HG03095 (cell line): ENCODE data around the gene ARRB2.

Source experiments
- ATAC-seq: cut with Tn5 transposase; IDR thresholded peaks from one replicate; pipeline ENCODE4 v1.9.1; 2021; ENCODE audit warnings: moderate library complexity; ENCODE audit not compliant: unreplicated experiment

Gene ARRB2

GRCh38 chr17:4722678-4723240, 12.3 kb downstream of the ARRB2 start:
- no peak for ATAC-seq

- no peak for ATAC-seq
Measured at GRCh38 chr17:4724650-4725049, 14.2 kb downstream of the ARRB2 start.

GRCh38 chr17:4725646-4726310, 15.3 kb downstream of the ARRB2 start:
- no peak for ATAC-seq

GRCh38 chr17:4728124-4728523, 17.7 kb downstream of the ARRB2 start:
- ATAC-seq = no peak

GRCh38 chr17:4733073-4733531, 22.7 kb downstream of the ARRB2 start:
- no peak for ATAC-seq

GRCh38 chr17:4734857-4735475, 24.5 kb downstream of the ARRB2 start:
- no peak for ATAC-seq

GRCh38 chr17:4735876-4736651, 25.6 kb downstream of the ARRB2 start:
- ATAC-seq = no peak

- ATAC-seq = no peak
Measured at GRCh38 chr17:4738136-4739121, 28.0 kb downstream of the ARRB2 start.

- ATAC-seq = no peak
Measured at GRCh38 chr17:4739122-4740024, 28.9 kb downstream of the ARRB2 start, which contains the start of the genes CXCL16 and ZMYND15. Gene CXCL16, minus strand, starts transcription at chr17:4739928. Its CDS starts 589 bp downstream, at chr17:4739339. Gene ZMYND15, plus strand, starts transcription at chr17:4739833. Its CDS starts 716 bp downstream, at chr17:4740549.

GRCh38 chr17:4740025-4740351, 29.6 kb downstream of the ARRB2 start:
- ATAC-seq = no peak

GRCh38 chr17:4740584-4740983, 30.2 kb downstream of the ARRB2 start:
- ATAC-seq = no peak

- no peak for ATAC-seq
Measured at GRCh38 chr17:4741544-4741943, 31.1 kb downstream of the ARRB2 start.

GRCh38 chr17:4742133-4742532, 31.7 kb downstream of the ARRB2 start:
- ATAC-seq = no peak

- no peak for ATAC-seq
Measured at GRCh38 chr17:4742629-4743028, 32.2 kb downstream of the ARRB2 start.

GRCh38 chr17:4743216-4743615, 32.8 kb downstream of the ARRB2 start:
- ATAC-seq = no peak

- no peak for ATAC-seq
Measured at GRCh38 chr17:4743898-4744297, 33.5 kb downstream of the ARRB2 start.

- no peak for ATAC-seq
Measured at GRCh38 chr17:4744999-4745969, 34.9 kb downstream of the ARRB2 start.

- no peak for ATAC-seq
Measured at GRCh38 chr17:4747847-4748246, 37.4 kb downstream of the ARRB2 start.
